OCI-M2 (cell line): Measurements from ENCODE around the gene NME8.
"Not testable (repeated sequence)": the region's sequence is repeated elsewhere in the genome, so short reads cannot be mapped to it uniquely, and the experiment has no call there.

ENCODE experiments used
- DNase-seq: peaks from one replicate; lab custom pipeline; 2025; ENCODE audit not compliant: unreplicated experiment; lab: John Stamatoyannopoulos, UW

Gene NME8

GRCh38 chr7:37848297-37848696 lies at the start of gene NME8:
NME8 (plus strand) TSS chr7:37848597; CDS start chr7:37850267, 1,670 bp downstream.
- DNase-seq, result no peak

GRCh38 chr7:37806152-37806551 lies 42.2 kb upstream of the NME8 start:
- no peak for DNase-seq

GRCh38 chr7:37812161-37812580 lies 36.2 kb upstream of the NME8 start:
- not testable (repeated sequence) for DNase-seq

- DNase-seq, result no peak
Measured at GRCh38 chr7:37815671-37816371, 32.6 kb upstream of the NME8 start.

GRCh38 chr7:37816922-37817590 lies 31.3 kb upstream of the NME8 start:
- no peak for DNase-seq

- no peak for DNase-seq
Measured at GRCh38 chr7:37817591-37817960, 30.8 kb upstream of the NME8 start.

GRCh38 chr7:37817996-37818720 lies 30.2 kb upstream of the NME8 start:
- DNase-seq, result no peak

GRCh38 chr7:37820708-37821468 lies 27.5 kb upstream of the NME8 start:
- no peak for DNase-seq

GRCh38 chr7:37822946-37823345 lies 25.5 kb upstream of the NME8 start:
- no peak for DNase-seq

- no peak for DNase-seq
Measured at GRCh38 chr7:37823557-37823956, 24.8 kb upstream of the NME8 start.

- DNase-seq, result no peak
Measured at GRCh38 chr7:37825038-37825437, 23.4 kb upstream of the NME8 start.

- DNase-seq, result no peak
Measured at GRCh38 chr7:37826825-37827224, 21.6 kb upstream of the NME8 start.

GRCh38 chr7:37831244-37831643 lies 17.2 kb upstream of the NME8 start:
- DNase-seq, result no peak

GRCh38 chr7:37832194-37832593 lies 16.2 kb upstream of the NME8 start:
- no peak for DNase-seq

GRCh38 chr7:37833107-37833817 lies 15.1 kb upstream of the NME8 start:
- DNase-seq, result no peak

- no peak for DNase-seq
Measured at GRCh38 chr7:37833818-37834146, 14.6 kb upstream of the NME8 start.

- DNase-seq, result no peak
Measured at GRCh38 chr7:37853468-37853867, 5.1 kb downstream of the NME8 start.

GRCh38 chr7:37882086-37882485 lies 33.7 kb downstream of the NME8 start:
- no peak for DNase-seq

GRCh38 chr7:37893359-37893758 lies 45.0 kb downstream of the NME8 start:
- no peak for DNase-seq

- DNase-seq, result no peak
Measured at GRCh38 chr7:37894671-37895070, 46.3 kb downstream of the NME8 start.

- DNase-seq, result no peak
Measured at GRCh38 chr7:37899712-37900247, 51.4 kb downstream of the NME8 start.
